GM13977 (cell line): Measurements from ENCODE around the gene SPAG5.
A peak's percentile ranks its signal among the peaks of the same experiment; 100 is the strongest.
"Not testable (repeated sequence)": the region's sequence is repeated elsewhere in the genome, so short reads cannot be mapped to it uniquely, and the experiment has no call there.

ENCODE experiments used
- DNase-seq: peaks from one replicate; pipeline ENCODE4 v3.0.0; 2012; ENCODE audit warnings: low spot score
- in situ Hi-C: fragments of 300-500 bp; cut with MboI; formaldehyde crosslinking; loops from one replicate; pipeline ENCODE4 v1.12.0; 2022; ENCODE audit warnings: low sequenced_read_pairs, low pct_unique_long_range_greater_than_20kb, mixed read lengths, inconsistent platforms; ENCODE audit not compliant: unreplicated experiment
- TF ChIP-seq, protein P1 (sequence below): IDR thresholded peaks from 2 replicates; pipeline ENCODE4 v1.5.1; 2012; ENCODE audit warnings: mild to moderate bottlenecking, control low read depth; ENCODE audit not compliant: insufficient read depth; ENCODE audit errors: extremely low read depth, missing control alignments

SPAG5 gene

DNA sequence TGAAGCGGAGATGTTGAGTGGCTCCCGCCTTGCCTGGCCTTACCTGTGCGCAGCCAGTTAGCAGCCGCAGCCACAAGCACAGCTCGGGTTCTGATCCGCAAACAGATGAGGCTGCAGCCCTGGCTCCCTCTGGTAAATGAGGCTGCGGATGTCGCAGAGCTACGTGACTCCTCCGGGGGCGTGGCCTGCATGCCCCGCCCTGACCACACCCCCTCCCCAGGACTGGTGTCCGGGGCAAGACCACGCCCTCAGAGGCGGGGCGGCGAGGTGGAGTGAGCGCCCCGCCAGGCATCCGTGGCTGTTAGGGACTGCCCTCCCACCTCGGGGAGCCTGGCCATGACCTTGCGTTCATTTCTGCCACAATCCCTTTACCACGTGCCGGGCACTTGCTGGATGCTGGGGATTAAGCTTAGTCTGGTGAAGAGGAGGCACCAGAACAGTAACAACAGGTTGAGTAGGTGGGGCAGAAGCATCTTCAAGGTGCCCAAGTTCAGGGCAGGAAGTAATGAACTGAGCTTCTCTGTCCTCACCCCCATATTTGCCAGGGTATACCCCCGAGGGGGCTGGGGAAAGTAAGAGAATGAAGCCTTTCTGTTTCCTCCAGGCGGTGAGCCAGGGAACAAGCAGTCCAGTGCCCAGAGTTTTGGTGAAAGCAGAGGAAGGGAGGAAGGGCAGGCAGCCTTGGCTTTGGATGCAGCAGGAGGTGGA, 21.9 kb downstream of the SPAG5 start, which contains the start of gene ALDOC:
ALDOC (minus strand) TSS at position 138 of the 708 bp plus-strand sequence. CDS start 1,363 bp downstream, outside the sequence.
- TF ChIP-seq, protein P1, sequence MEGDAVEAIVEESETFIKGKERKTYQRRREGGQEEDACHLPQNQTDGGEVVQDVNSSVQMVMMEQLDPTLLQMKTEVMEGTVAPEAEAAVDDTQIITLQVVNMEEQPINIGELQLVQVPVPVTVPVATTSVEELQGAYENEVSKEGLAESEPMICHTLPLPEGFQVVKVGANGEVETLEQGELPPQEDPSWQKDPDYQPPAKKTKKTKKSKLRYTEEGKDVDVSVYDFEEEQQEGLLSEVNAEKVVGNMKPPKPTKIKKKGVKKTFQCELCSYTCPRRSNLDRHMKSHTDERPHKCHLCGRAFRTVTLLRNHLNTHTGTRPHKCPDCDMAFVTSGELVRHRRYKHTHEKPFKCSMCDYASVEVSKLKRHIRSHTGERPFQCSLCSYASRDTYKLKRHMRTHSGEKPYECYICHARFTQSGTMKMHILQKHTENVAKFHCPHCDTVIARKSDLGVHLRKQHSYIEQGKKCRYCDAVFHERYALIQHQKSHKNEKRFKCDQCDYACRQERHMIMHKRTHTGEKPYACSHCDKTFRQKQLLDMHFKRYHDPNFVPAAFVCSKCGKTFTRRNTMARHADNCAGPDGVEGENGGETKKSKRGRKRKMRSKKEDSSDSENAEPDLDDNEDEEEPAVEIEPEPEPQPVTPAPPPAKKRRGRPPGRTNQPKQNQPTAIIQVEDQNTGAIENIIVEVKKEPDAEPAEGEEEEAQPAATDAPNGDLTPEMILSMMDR: no peak
- DNase-seq: peak; percentile 96
- in situ Hi-C loops: no loop called here

DNA sequence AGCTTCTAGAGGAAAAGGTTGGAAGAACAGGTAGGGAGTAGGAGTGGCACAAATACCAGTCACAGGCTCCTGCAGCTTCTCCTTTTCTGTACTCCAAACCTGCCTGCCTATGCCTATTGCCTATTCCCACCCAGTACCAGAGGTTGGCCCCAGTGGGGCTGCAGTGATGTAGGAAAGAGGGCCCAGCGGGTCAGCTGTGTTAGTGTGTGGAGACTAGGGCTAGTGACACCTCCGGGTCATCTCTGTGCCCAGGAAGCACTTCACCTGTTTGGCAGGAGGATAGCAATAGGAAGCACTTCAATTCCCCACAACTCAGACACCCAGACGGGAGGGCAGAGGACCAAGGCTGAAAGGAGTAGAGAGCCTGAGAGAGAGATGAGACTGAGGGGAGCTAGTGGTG, 22.8 kb downstream of the SPAG5 start:
- in situ Hi-C loops, DNase-seq: not testable (repeated sequence)

DNA sequence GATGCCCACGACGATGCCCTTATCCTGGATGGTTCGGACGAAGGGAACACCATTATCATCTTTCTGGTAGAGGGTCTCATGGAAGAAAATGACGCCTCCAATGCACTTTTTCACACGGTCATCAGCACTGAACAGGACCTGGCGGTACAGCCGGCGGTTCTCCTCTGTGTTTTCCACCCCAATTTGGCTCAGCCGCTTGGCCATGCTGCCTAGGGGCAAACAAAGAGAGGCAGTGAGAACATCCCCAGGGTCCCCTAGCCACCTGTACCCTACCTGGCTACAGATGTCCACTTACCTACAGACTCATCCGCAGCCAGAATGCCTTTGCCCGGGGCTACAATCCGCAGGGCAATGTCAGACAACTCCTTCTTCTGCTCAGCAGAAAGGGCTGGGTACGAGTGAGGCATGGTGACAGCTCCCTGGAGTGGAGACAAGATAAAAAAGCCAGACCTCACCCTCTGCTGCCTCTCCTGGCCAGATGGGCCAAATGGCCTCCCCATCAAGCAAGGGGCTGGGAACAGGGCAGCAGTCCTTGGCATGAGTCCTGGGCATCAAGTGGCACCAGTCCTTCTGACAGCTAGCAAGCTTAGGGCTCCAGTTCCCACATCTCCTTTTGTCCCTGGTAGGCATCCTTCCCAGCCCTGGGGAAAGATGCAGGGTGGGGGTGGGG, 23.6 kb downstream of the SPAG5 start:
- in situ Hi-C loops: no loop called here
- DNase-seq: no peak
- TF ChIP-seq, protein P1: no peak

DNA sequence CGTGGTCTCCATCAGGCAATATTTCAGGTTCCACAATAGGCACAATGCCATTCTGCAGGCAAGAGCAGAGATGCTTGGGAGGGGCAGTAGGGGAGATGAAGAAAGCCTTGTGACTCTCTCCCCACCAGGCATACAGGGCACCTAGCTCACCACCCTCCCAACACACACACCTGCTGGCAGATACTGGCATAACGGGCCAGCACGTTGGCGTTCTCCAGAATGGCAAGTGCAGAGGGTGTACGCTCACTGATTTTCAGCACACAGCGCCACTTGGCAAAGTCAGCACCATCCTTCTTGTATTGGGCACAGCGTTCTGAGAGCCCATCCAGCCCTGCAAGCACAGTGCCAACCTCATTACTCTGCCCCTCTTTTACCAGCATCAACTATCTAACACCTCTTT, 24.3 kb downstream of the SPAG5 start:
- DNase-seq: no peak
- TF ChIP-seq, protein P1: no peak
- in situ Hi-C loops: no loop called here

DNA sequence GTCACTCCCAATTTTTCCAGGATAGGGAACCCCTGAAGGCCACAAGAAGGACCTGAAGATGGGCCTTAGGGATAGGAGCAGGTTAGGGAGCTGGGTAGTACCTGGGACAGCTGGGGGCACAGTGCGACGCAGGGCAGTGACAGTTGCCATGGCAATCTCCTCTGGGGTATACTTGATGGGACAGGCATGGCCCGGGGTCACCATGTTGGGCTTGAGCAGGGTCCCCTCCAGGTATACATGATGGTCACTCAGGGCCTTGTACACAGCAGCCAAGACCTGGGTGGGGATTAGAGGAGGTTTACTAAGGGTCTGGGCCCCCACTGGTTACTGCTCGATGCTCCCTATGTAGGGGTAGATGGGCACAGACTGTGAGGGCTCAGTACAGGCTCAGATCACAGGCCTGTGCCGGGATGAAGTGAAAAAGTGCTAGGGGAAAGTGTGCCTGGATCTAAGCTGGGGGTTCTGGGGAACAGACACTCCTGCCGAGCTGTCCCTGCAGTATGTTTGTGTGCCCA, 24.8 kb downstream of the SPAG5 start:
- no peak for DNase-seq
- TF ChIP-seq, protein P1: no peak
- in situ Hi-C loops: no loop called here

DNA sequence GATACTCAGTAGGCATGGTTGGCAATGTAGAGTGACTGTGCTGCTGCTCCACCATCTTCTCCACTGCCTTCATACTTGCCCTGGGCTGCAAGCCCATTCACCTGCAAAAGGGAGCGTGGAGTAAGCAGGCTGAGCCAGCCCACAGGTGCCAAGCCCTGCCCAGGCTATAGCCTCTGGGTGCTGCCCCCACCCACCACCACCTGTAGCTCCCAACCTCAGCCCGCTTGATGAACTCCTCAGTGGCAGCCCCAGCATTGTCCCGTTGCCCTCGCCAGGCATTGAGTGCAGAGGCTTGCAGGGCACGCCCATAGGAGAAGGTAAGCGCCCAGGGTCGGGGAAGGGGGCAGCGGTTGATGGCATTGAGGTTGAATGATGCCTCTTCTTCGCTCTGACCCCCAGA, 25.3 kb downstream of the SPAG5 start:
- TF ChIP-seq, protein P1: no peak
- no peak for DNase-seq
- in situ Hi-C loops: no loop called here

DNA sequence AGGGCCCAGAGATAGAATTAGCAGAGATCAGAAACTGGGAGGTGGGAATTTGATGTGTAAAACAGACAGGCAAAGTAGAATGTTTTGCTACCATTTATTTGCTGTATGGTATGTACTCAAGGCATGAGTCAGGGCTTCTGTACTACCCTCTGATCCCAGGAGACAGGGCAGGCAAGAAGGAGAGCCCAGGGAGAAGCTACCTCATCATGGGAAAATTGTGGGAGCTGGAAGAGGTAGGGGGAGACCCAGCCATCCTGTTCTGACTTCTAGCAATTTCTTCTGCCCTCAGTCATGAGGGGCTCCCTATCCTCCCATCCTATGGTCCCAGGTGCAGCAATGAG, 25.8 kb downstream of the SPAG5 start:
- DNase-seq: no peak
- TF ChIP-seq, protein P1: no peak
- in situ Hi-C loops: no loop called here
